ENCODE data around the gene KCNAB1.

DNA sequence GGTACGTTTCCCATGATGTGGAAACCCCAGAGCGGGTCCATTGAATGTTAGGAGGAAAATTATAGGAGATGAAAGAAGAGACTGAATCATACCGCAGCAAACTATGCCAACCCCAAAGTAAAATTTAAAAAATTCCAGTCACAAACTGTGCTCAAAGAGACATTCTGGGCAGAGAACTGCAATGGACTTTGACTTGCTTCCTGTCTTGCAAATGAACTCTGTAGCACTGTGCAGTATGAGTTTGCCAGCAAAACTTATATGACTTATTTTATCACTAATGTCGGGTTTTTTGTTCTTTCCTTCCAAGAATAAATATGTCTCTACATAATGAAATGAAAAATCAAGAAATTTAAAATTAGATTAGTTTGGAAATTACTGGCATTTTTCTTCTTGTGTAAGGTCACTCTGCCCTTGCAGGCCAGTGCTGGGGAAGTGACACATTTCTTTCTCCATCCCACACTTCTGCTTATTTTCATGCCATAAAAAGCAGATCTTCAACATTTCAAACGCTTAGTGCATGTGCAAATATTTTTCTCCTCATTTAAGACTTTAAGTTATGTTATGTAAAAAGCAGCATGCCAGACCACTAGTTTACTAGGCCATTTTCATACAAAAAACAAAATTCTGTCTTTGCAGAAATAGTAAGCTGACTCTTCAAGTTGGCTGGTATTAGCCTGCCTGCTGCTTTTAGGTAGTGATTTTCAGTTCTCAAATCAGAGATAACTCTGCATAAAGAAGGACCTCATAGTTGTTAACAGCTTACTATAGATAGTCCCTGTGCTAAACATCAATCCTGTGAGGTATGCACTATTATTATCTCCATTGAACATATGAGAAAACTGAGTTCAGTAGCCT lies 466.8 kb downstream of the KCNAB1 start:
- TF ChIP-seq, protein P1, sequence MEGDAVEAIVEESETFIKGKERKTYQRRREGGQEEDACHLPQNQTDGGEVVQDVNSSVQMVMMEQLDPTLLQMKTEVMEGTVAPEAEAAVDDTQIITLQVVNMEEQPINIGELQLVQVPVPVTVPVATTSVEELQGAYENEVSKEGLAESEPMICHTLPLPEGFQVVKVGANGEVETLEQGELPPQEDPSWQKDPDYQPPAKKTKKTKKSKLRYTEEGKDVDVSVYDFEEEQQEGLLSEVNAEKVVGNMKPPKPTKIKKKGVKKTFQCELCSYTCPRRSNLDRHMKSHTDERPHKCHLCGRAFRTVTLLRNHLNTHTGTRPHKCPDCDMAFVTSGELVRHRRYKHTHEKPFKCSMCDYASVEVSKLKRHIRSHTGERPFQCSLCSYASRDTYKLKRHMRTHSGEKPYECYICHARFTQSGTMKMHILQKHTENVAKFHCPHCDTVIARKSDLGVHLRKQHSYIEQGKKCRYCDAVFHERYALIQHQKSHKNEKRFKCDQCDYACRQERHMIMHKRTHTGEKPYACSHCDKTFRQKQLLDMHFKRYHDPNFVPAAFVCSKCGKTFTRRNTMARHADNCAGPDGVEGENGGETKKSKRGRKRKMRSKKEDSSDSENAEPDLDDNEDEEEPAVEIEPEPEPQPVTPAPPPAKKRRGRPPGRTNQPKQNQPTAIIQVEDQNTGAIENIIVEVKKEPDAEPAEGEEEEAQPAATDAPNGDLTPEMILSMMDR (conservative IDR thresholded peaks at IDR 0.05; ENCODE audit: low read length): no peak
- TF ChIP-seq EZH2phosphoT487 (IDR thresholded peaks at IDR 0.05; ENCODE audit: borderline replicate concordance, low read depth, low read length): no peak

All from OCI-LY7 (cell line).